H54 (cell line): ENCODE measurements around the gene PCDHGC4.
A peak's percentile ranks its signal among the peaks of the same experiment; 100 is the strongest.

ENCODE experiments used
- DNase-seq: peaks from one replicate; pipeline ENCODE4 v3.0.0; 2011; ENCODE audit warnings: low spot score, mixed read lengths; ENCODE audit not compliant: insufficient read length
- FAIRE-seq: peaks from 3 replicates; lab custom pipeline; 2011; peaks lifted over from hg19 to GRCh38; lab: Jason Lieb, UNC
- POLR2A ChIP-seq: IDR thresholded peaks from 2 replicates; pipeline ENCODE4 v1.6.1; 2011; ENCODE audit warnings: low read depth, mild to moderate bottlenecking, low read length

PCDHGC4 gene

GRCh38 chr5:141484310-141484640, 555 bp upstream of the PCDHGC4 start:
- no peak for TF ChIP-seq POLR2A
- DNase-seq (no peak), FAIRE-seq (no peak)

- FAIRE-seq (no peak), DNase-seq (no peak)
- no peak for TF ChIP-seq POLR2A
Measured at GRCh38 chr5:141485321-141486055, 658 bp downstream of the PCDHGC4 start.

- no peak for FAIRE-seq
- TF ChIP-seq POLR2A, result no peak
- DNase-seq, result no peak
Measured at GRCh38 chr5:141486091-141486490, 1.3 kb downstream of the PCDHGC4 start.

GRCh38 chr5:141487131-141487530, 2.3 kb downstream of the PCDHGC4 start:
- DNase-seq (no peak), FAIRE-seq (no peak)
- TF ChIP-seq POLR2A, result no peak

- TF ChIP-seq POLR2A, result no peak
- DNase-seq (peak; percentile 87), FAIRE-seq (no peak)
Measured at GRCh38 chr5:141488591-141489561, 4.0 kb downstream of the PCDHGC4 start, which contains the start of gene PCDHGC5. TSS of gene PCDHGC5 (plus strand) at chr5:141489081. CDS start at chr5:141489241, 160 bp downstream.

- no peak for DNase-seq
- FAIRE-seq, result no peak
- no peak for TF ChIP-seq POLR2A
Measured at GRCh38 chr5:141489841-141490240, 5.0 kb downstream of the PCDHGC4 start.

GRCh38 chr5:141490271-141490670, 5.4 kb downstream of the PCDHGC4 start:
- DNase-seq (no peak), FAIRE-seq (no peak)
- no peak for TF ChIP-seq POLR2A

- no peak for TF ChIP-seq POLR2A
- no peak for FAIRE-seq
Measured at GRCh38 chr5:141490771-141491170, 5.9 kb downstream of the PCDHGC4 start.

GRCh38 chr5:141491323-141492167, 6.7 kb downstream of the PCDHGC4 start:
- FAIRE-seq, result no peak
- TF ChIP-seq POLR2A, result no peak
- DNase-seq, result no peak

More at GRCh38 chr5:141490771-141491170, 5.9 kb downstream of the PCDHGC4 start:
- no peak for DNase-seq

GRCh38 chr5:141492168-141492885, 7.5 kb downstream of the PCDHGC4 start:
- FAIRE-seq, result no peak
- no peak for DNase-seq
- TF ChIP-seq POLR2A, result no peak

GRCh38 chr5:141493500-141494422, 8.9 kb downstream of the PCDHGC4 start:
- DNase-seq (no peak), FAIRE-seq (no peak)
- no peak for TF ChIP-seq POLR2A
